Right lobe of liver (tissue), 6 donors: Measurements from ENCODE around the gene FAM3B. TPM values are rescaled to one million over a fixed set of nuclear protein-coding genes. Genes with fewer than 3 reads are reported as not detected.
"Not testable (repeated sequence)": the region's sequence is repeated elsewhere in the genome, so short reads cannot be mapped to it uniquely, and the experiment has no call there.

Source experiments
- ATAC-seq, 4 donors: fragments of 200-7000 bp; cut with Tn5 transposase; one replicate each; pipeline ENCODE4 v1.9.1; 2020; ENCODE audit warnings: mild to moderate bottlenecking in 4 of 4, moderate library complexity in 4 of 4
- DNase-seq, 3 donors: peaks; one replicate each; pipeline ENCODE4 v3.0.0-alpha.2; 2020
- H3K27ac ChIP-seq, 3 donors: fragments of 200-600 bp; one replicate each; pipeline ENCODE4 v1.8.0; 2022
- H3K27me3 ChIP-seq, 2 donors: fragments of 200-600 bp; one replicate each; pipeline ENCODE4 v1.8.0; 2022
- H3K36me3 ChIP-seq, 4 donors: fragments of 200-600 bp; sonication (generic) in 1 of 4; one replicate each; pipeline versions ENCODE4 v1.5.1 to v1.8.0; 2017 to 2022; ENCODE audit warnings: control low read depth in 1 of 4
- H3K4me1 ChIP-seq, 4 donors: fragments of 200-600 bp; sonication (generic) in 1 of 4; one replicate each; pipeline versions ENCODE4 v1.5.1 to v1.8.0; 2017 to 2022; ENCODE audit warnings: control low read depth in 1 of 4
- H3K4me3 ChIP-seq, 3 donors: fragments of 200-600 bp; one replicate each; pipeline ENCODE4 v1.8.0; 2022
- H3K9me3 ChIP-seq, 4 donors: fragments of 200-600 bp; sonication (generic) in 1 of 4; one replicate each; pipeline versions ENCODE4 v1.5.1 to v1.8.0; 2017 to 2022; ENCODE audit warnings: control low read depth in 1 of 4
- CTCF ChIP-seq, 4 donors: fragments of 200-600 bp in 3 of 4; fragments of 450-650 bp in 1 of 4; IDR thresholded peaks; one replicate each; pipeline versions ENCODE4 v1.5.1 to v1.8.0; 2016 to 2022; ENCODE audit warnings: antibody characterized with exemption in 4 of 4, mild to moderate bottlenecking in 2 of 4
- POLR2A ChIP-seq: fragments of 450-650 bp; IDR thresholded peaks from one replicate; pipeline ENCODE4 v1.6.1; 2017; ENCODE audit warnings: antibody characterized with exemption, mild to moderate bottlenecking
- WGBS: methylation state at CpG from one replicate; pipeline ENCODE4 v1.1.6; 2018; ENCODE audit warnings: low coverage, low lambda C conversion rate; ENCODE audit not compliant: insufficient coverage; ENCODE audit errors: missing lambda C conversion rate; 5-methylcytosine and 5-hydroxymethylcytosine counted together
- intact Hi-C, 2 donors: fragments of 100-400 bp; cut with DNase I; formaldehyde crosslinking; loops; one replicate each; pipeline versions ENCODE4 v1.11.2 to v1.14.1; 2022
- total RNA-seq, 6 experiments: library from RNA; depleted of rRNA in 2 of 6; stranded (reverse); fragments of >200 nt in 2 of 6; fragmentation: NEBNext Ultra II Directional in 3 of 6; extraction: Animal tissue kit (Norgen Biotek cat#: 25700) in 3 of 6; gene quantifications; one replicate each; pipeline versions ENCODE4 v1.1.0 to v1.2.4, GENCODE V29; 2016 to 2023
- donor health status: DM: no; HTN: yes; CAD: no.
- donor health status: DM: no; HTN: no; CAD: no.
- donor health status: DM: no; HTN: no; CAD: no.
- donor health status: DM: no; HTN: yes; CAD: no.
- donor health status: DM: no; HTN: yes; CAD: no.

FAM3B gene
- total RNA-seq, 6 experiments from 2014 or later: 0.49 to 0.95 (median 0.76) TPM; not detected in 2

- intact Hi-C loops: no loop called here
Observed at GRCh38 chr21:41302976-41303375, 13.6 kb upstream of the FAM3B start.

GRCh38 chr21:41304068-41304720 is 12.4 kb upstream of the FAM3B start:
- TF ChIP-seq CTCF (IDR thresholded peaks at IDR 0.05) (no peak), POLR2A (no peak)
- 91% methylated on average over 6 of the region's 40 CpGs for WGBS
- ATAC-seq (peak in 1 of 4 donors; percentile 27), DNase-seq (no peak)
- no peaks in the 10 kb centered on the region for H3K4me1 ChIP-seq
- no peaks in the 10 kb centered on the region for H3K9me3 ChIP-seq
- no peaks in the 10 kb centered on the region for H3K27me3 ChIP-seq
- intact Hi-C loops: no loop called here
- H3K4me3 ChIP-seq: no peak overlapping the region
- H3K36me3 ChIP-seq: no peaks in the 10 kb centered on the region
- no peak overlapping the region for H3K27ac ChIP-seq

More at GRCh38 chr21:41302976-41303375, 13.6 kb upstream of the FAM3B start:
- H3K36me3 ChIP-seq: no peaks in the 10 kb centered on the region
- no peaks in the 10 kb centered on the region for H3K9me3 ChIP-seq
- WGBS: 75% methylated on average over 1 of the region's 1 CpG
- TF ChIP-seq CTCF (IDR thresholded peaks at IDR 0.05) (no peak), POLR2A (no peak)
- no peaks in the 10 kb centered on the region for H3K4me1 ChIP-seq
- ATAC-seq: no peak
- no peak overlapping the region for H3K4me3 ChIP-seq
- H3K27me3 ChIP-seq: no peaks in the 10 kb centered on the region
- H3K27ac ChIP-seq: no peak overlapping the region
- no peak for DNase-seq

GRCh38 chr21:41307219-41307618 is 9.4 kb upstream of the FAM3B start:
- DNase-seq: no peak
- Histone ChIP-seq H3K27ac (no peak overlapping the region), H3K27me3 (no peaks in the 10 kb centered on the region), H3K9me3 (no peaks in the 10 kb centered on the region), H3K4me3 (no peak overlapping the region), H3K4me1 (no peaks in the 10 kb centered on the region), H3K36me3 (no peaks in the 10 kb centered on the region)
- no peak for ATAC-seq
- intact Hi-C loops: no loop called here
- TF ChIP-seq CTCF (IDR thresholded peaks at IDR 0.05) (no peak), POLR2A (no peak)

GRCh38 chr21:41313285-41314164 is 3.1 kb upstream of the FAM3B start:
- H3K9me3 ChIP-seq, H3K4me1 ChIP-seq, H3K36me3 ChIP-seq, H3K4me3 ChIP-seq, intact Hi-C loops, ATAC-seq, DNase-seq, H3K27ac ChIP-seq: not testable (repeated sequence)
- WGBS: 88% methylated on average over 4 of the region's 8 CpGs
- peaks cover 0 to 13% of the 10 kb centered on the region in 2 donors for H3K27me3 ChIP-seq

- H3K27ac ChIP-seq: no peak overlapping the region
- no CpG with 5 or more reads among the region's 6 CpGs for WGBS
- no peak for ATAC-seq
Observed at GRCh38 chr21:41315726-41316125, 875 bp upstream of the FAM3B start.

More at GRCh38 chr21:41315726-41316125, 875 bp upstream of the FAM3B start:
- H3K9me3 ChIP-seq: no peaks in the 10 kb centered on the region
- H3K4me1 ChIP-seq: peaks cover 0 to 8% (median 0%) of the 10 kb centered on the region in 4 donors
- no peak for DNase-seq
- H3K27me3 ChIP-seq: peaks cover 0 to 13% of the 10 kb centered on the region in 2 donors
- H3K4me3 ChIP-seq: no peak overlapping the region
- intact Hi-C loops: no loop called here
- no peak for TF ChIP-seq POLR2A
- no peak for TF ChIP-seq CTCF (IDR thresholded peaks at IDR 0.05)
- H3K36me3 ChIP-seq: no peaks in the 10 kb centered on the region
